Activated T-cell treated with anti-CD3 and anti-CD28 coated beads for 24 hours (primary cell): ENCODE measurements around the gene PSMD9.
"Not testable (repeated sequence)": the region's sequence is repeated elsewhere in the genome, so short reads cannot be mapped to it uniquely, and the experiment has no call there.

Experiments
- DNase-seq: peaks from one replicate; pipeline ENCODE4 v3.0.0-alpha.2; 2020; ENCODE audit warnings: low read depth

Gene PSMD9, protein sequence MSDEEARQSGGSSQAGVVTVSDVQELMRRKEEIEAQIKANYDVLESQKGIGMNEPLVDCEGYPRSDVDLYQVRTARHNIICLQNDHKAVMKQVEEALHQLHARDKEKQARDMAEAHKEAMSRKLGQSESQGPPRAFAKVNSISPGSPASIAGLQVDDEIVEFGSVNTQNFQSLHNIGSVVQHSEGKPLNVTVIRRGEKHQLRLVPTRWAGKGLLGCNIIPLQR

DNA sequence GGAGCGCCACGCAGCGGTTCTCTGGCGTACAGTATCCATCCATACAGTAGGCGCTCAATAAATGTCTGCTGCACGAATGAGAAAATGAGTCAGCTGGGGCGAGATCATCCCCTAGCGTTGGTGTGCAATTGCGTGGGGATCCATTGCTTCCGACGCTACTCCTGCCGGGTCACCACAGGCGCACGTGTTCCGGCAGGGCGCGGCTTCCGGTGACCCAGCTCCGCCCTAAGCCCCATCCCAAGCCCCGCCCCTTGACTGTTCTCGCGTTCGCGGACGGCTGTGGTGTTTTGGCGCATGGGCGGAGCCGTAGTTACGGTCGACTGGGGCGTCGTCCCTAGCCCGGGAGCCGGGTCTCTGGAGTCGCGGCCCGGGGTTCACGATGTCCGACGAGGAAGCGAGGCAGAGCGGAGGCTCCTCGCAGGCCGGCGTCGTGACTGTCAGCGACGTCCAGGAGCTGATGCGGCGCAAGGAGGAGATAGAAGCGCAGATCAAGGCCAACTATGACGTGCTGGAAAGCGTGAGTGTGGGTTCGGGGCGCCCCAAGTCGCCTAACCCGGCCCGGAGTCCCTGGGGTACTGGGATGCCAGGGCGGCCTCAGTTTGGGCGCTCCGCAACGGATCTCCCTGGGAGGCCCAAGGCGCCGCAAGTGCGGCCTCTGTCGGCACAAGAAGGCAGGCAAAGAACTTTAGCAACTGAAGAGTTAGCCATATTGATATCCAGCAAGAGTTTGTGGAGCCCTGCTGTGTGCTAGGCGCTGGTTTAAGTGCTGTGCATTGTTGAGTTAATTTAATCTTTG lies at the start of gene PSMD9:
TSS of gene PSMD9 (plus strand) at position 313 of the 796 bp plus-strand sequence. CDS start at position 380, 67 bp downstream.
- peak; percentile 99 for DNase-seq

DNA sequence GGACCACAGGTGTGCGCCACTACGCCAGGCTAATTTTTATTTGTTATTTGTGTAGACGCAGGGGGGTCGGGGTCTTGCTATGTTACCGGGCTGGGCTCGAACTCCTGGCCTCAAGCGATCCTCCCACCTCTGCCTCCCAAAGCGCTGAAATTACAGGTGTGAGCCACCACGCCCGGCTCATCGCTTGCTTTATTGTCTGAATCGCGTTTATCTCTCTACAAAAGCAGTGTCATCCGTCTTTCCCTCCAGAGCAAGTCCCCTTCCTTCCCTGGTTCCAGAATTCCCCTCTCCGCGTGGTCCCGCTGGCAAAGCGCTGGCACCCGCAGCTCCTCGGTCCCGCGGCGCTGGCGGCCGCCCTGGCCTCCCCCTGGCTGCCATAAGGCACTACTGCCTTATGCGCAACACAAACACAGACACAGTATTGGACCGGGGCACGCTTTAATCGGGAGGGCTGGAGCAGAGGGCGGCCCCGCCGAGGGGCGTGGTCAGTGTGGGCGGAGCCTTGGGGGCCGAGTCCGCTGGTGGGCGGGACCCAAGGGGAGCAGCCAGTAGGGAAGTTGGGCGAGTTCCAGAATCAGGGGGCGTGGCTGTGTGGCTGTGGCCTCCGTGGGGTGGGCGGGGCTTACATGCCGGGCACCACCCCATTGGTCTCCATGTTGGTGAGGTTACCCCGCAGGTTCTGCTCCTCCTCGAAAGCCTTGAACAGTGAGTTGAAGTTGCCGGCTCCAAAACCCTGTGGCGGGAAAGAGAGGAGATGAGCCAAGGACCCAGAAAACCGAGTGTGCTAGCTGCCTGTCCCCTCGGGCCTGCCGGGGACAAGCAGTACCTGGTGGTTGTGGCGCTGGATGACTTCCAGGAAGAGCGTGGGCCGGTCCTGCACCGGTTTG lies 49.2 kb upstream of the PSMD9 start:
- peak; percentile 100 for DNase-seq

DNA sequence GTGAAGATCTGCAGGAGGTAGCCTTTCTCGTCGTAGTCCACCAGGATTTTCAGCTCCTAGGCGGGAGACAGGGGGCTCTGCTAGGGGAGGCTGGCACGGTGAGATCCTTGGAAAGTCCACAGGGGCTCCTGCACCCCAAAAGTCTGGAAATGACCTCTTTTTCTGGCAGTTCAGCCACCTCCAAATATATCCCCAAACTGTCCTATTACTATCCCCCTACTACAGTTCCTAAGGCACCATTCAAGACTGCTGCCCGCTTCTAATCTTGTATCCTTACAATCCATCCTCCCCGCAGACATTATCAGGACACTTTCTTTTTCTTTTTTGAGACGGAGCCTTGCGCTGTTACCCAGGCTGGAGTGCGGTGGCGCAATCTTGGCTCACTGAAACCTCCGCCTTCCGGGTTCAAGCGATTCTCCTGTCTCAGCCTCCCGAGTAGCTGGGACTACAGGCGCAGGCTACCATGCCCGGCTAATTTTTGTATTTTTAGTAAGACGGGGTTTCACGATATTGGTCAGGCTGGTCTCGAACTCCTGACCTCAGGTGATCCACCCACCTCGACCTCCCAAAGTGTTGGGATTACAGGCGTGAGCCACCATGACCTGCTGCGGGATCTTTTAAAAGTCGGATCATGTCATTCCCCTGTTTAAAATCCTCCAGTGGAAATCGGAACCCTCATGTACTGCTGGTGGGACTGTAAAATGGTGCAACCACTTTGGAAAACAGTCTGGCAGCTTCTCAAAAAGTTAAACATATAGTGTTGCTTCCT lies 48.4 kb upstream of the PSMD9 start:
- DNase-seq = no peak

DNA sequence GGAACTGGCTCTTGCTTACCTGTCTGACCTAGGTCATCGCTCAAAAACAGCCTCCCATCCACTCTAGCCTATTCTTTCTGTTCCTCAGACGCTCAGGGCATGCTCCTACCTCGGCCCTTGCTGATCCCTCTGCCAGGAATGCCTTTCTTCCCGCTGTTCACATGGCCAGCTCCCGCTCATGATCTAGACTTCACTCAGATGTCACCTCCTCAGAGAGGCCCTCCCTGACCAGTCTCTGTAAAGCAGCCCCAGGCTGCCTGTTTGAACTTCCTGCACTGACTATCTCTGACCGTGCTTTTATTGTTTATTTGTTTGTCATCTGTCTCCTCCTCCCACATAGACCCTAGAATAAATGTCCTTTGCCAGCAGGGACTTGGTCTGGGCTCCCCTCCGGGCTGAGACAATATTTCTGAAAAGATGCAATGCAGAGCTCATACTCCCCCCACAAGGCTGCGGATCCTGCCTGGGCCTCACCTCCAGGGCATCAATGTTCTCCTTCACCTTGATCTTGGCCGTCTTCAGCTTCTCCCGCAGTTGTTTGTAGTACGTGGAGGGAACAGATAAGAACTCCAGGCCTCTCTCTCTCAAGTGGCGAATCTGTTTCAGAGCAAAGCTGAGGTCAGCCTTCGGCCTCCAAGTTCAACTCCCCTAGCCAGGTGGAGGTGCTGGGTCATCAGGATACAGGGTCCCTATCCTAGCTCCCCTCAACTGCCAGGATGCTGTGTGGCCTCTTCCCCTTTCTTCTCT lies 45.2 kb upstream of the PSMD9 start:
- no peak for DNase-seq

DNA sequence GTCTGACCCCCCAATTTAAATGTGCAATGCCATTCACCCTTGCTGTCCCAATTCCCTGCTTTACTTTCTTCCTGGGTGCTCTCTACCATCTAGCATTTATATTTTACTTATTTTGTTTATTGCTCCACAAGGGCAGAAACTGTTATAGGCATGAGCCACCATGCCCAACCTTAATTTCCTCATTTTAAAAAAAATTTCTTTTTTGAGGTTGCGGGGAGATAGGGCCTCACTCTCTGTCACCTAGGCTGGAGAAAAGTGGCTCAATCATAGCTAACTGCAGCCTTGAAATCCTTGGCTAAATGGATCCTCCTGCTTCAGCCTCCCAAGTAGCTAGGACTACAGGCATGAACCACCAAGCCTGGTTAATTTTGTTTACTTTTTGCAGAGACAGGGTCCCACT lies 42.9 kb upstream of the PSMD9 start:
- DNase-seq = no peak

DNA sequence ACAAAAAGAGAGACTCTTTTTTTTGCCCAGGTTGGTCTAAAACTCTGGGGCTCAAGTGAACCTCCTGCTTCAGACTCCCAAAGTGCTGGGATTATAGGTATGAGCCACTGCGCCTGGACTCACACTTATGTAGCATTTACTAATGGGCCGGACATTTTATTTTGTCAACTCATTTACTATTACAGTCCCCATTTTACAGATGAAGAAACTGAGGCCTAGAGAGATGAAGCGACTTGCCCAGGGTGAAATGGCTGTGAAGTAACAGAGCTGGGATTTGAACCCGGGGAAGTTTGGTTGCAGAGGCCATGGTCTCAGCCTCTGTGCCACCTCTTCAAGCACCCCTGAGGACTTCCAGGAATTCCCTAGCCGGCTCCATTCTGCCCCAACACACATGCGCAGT lies 39.4 kb upstream of the PSMD9 start:
- DNase-seq = no peak

DNA sequence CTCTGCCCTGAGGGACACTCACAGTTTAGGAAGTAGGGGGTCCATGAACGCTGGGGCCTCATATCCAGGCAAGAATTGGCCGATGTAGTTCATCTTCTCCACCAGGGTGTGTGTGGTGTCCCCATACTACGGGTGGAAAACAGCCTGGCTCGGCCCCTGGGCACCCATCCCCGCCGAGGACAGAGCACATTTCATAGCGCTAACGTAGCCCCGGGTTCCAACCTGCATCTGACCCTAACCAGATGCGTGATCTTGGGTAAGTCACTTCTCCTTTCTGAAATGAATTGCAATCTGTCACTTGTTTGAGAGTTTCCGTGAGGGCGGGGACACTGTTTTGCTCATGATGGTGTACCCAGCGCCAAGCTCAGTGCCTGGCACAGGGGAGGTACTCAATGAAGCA lies 38.9 kb upstream of the PSMD9 start:
- no peak for DNase-seq

DNA sequence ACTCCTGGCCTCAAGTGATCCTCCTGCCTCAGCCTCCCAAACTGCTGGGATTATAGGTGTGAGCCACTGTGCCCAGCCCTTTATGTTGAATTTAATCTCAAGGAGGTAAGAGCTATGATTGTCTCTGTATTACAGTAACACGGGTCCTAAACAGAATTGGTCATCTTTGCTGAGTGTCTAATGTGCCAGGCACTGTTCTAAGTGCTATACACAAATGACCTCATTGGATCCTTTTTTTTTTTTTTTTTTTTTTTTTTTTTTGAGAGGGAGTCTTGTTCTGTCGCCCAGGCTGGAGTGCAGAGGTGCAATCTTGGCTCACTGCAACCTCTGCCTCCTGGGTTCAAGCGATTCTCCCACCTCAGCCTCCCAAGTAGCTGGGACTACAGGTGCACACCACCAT lies 36.2 kb upstream of the PSMD9 start:
- DNase-seq = not testable (repeated sequence)

DNA sequence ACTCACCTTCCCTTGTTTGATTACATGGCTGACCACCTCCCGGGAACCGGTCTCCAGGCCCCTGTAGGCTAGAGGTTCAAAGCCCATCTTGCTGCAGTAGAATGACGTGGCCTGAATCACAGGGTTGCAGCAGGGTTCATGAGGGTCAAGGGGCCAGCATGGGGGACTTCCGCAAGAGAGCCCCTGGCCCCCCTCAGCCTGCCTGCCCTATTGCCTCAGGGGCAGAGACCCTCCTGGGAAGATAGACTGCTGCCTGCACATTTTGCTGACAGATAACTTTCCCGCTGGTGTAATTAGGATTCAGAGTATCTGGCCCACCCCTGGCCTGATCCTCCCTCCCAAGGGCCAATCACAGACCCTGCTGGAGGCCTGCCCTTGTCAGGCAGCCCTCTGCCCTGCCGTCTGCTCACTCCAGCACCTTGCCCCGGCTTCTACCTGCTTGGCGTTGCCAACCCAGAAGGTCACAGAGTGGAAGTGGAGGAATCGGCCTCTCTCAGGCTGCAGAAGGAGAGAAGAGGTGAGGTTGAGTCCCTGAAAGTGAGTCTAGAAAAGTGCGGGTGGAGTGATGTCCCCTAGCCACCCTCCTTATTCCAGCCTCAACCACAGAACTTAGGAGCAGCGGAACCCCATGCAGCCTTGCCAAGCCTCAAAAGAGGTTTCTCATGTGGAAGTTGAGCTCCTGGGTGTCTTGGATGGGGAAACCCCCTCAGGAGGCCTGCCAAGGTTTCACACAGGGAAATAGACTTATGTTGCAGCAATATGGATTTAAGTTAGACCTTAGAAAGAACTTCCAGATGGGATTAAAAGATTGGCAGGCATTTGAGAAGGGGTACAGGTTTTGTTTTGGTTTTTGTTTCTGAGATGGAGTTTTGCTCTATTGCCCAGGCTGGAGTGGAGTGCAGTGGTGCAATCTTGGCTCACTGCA lies 31.0 kb upstream of the PSMD9 start:
- DNase-seq = no peak

DNA sequence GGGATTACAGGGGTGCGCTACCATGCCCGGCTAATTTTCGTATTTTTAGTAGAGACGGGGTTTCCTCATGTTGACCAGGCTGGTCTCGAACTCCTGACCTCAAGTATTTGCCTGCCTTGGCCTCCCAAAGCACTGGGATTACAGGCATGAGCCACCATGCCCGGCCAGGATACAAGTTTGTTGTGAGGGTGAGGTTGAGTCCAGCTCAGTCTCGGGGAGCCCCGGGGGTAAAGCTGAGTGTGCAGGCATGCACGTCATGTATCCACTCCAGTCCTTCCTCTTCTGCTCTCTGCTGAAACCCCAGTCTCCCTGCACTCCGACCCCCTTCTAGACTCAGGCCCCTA lies 30.3 kb upstream of the PSMD9 start:
- no peak for DNase-seq

DNA sequence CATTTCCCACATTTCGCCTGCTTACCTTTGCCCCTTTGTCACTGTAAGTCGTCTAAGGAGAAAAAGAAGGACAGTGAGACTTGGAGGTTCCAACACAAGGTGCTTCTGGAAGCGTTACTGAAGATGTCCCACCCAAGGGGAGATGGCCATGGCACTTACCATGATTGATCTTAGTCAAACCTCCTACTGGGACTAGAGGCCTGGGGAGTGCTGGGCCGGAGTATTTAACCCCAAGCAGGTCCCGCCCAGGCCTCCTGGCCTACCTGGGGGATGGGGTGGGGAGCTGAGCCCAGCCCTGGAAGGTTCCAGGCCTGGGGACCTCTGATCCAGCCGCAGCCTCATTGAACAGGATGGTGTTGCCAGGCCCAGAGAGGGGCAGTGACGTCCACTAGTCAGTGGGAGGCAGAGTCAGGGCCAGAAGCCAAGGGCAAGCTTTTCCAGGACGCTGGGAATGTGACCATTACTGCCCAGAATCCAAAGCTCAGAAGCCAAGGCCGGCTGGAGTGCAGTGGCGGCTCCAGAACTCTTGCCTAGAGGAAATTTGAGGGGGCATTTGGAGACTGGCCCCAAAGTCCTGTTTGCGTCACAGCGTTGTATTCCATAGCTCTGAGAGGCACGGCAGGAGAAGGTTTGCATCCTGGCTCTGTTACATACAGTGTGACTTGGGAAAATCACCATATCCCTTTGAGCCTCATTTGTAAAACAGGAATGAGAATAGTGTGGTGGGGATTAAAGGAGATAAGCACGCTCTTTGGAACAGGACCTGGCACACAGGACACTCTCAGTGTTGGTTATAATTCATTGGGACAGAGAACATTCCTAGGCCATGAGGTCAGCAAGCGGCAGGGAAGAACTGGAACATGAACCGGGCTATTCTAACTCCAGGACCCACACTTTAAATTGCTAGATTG lies 29.7 kb upstream of the PSMD9 start, which contains the start of gene HPD:
TSS of gene HPD (minus strand) at position 198 of the 911 bp plus-strand sequence. CDS start at position 162, 36 bp downstream.
- DNase-seq = no peak

DNA sequence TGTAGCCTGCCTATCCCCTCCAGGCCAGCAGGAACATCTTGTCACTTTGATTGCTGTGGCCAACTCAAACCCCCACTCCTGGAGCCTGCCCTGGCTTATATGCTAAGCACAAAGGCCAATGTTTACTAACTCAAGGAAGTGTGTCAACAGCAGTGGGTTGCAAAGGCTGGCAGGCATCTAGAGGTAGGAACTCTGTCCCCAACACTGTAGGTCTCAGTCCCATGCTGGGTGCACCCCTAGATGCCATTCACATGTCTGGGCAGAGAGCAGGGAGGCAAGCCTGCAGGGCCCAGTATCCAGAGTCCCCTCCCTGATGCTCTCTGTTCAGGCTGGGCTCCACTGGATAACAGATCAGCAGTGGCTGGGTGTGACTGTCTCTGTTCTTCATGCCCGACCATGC lies 28.3 kb upstream of the PSMD9 start:
- no peak for DNase-seq

DNA sequence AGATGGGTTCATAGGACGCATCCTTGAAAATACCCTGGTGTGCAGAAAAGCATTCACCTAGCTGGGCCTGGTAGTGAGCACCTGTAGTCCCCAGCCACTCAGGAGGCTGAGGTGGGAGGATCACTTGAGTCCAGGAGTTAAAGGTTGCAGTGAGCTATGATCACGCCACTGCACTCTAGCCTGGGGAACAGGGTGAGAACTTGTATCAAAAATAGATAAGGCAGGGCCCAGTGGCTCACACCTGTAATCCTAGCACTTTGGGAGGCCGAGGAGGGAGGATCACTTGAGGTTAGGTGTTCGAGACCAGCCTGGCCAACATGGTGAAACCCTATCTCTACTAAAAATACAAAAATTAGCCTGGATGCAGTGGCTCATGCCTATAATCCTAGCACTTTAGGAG lies 27.9 kb upstream of the PSMD9 start:
- not testable (repeated sequence) for DNase-seq

DNA sequence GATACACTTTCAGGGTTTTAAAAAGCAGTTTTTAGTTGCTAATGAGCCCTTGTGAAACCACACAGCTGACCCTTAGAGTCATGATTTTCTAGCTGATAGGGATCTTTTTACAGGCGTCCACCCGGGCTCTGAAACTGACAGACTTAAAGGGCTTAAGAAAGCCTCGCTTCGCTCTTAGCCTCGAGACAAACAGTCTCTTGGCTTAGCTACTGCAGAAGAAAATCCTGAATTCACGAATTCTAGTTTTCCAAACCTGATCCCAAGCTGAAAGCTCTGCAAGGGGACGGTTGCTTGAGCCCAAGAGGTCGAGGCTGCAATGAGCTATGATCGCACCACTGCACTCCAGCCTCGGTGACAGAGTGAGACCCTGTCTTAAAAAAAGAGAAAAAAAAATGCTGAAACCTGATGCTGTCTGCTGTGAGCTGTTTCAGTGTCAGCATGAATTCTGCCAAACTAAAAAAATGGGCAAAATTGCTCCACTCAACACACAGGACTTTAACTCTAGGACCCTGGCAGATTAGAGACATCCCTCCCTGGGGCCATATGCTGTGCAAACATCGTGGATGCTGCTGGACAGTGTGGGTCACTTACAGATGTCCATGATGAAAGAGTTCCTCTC lies 26.8 kb upstream of the PSMD9 start:
- no peak for DNase-seq

DNA sequence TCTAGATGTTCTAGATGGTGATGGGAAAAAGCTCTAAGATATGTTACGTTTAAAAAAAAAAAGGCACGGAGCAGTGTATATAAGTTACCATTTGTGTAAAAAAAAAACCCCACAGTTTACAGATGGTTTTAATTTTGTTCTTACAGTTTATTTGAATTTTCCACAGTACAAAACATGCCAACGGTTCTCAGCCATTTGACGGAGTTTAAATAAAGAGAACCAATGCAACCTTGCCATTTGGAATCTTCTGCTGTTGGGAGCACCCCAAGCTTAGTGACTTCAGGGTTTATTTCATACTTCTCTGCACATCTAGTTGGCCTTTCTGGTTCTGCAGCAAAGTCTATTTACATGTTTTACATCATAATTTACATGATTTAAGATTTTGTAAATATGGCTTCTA lies 22.3 kb upstream of the PSMD9 start:
- DNase-seq = no peak

DNA sequence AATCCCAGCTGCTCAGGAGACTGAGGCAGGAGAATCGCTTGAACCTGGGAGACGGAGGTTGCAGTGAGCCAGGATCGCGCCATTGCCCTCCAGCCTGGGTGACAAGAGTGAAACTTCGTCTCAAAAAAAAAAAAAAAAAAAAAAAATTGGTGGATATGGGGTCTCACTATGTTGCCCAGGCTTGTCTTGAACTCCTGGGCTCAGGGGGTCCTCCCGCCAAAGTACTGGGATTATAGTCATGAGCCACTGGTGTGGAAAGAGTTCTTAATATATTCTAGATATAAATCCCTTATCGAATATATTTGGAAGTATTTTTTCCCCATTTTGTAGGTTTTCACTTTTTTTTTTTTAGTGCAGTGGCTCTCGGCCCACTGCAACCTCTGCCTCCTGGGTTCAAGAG lies 19.4 kb upstream of the PSMD9 start:
- not testable (repeated sequence) for DNase-seq

DNA sequence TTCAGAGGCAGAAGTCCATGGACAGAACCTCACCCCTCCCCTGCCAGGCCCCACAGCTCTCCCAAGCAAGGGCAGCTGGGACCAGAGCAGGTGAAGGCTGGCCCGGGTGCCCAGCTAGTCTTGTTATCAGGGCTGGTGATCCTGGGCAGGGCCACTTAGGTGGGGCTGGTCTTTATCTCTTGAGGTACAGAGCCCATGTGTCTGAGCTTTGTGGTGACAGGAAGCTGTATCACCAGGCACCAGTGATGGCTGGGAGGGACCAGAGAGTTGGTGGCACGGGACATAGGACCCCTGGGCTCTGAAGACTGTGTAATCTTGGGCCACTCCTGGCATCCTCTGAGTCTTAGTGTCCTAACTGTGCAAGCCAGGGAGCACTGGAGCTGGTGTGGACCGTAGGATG lies 17.1 kb upstream of the PSMD9 start:
- no peak for DNase-seq

DNA sequence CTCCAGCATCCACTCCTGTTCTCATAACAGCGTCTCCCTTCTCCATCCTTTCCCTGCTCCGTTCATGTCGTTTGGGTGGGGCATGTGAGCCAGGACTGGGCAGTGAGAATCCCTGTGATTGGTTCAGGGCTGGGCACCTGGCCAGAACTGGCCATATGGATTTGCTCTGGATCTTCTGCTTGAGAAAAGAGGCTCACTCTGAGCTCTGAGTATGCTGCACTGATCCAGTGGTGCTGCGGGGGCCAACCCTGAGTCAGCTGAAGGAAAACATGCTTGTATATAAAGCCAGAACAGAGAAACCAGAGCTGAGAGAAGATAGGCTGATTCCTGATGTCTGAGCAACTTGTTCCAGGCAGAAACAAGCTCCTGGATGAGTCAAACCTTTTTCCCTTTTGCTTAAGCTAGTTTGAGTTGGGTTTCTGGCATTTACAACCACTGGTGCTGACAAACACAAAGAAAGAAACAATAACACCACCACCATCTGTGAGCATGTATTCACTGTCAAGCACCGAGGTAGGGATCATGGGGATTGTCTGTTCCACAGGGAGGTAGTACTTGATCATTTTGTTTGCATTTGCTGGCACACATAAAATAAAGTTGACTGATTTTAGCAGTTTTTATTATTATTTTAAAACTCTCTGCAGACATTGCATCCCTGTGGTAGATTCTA lies 15.9 kb upstream of the PSMD9 start:
- no peak for DNase-seq
